GM12875 (cell line): ENCODE measurements around the gene ARHGAP32.
"Not testable (repeated sequence)": the region's sequence is repeated elsewhere in the genome, so short reads cannot be mapped to it uniquely, and the experiment has no call there.

Experiments
- H3K4me3 ChIP-seq: one replicate; pipeline ENCODE4 v1.5.1; 2011; ENCODE audit warnings: low read depth, low read length, control low read depth
- TF ChIP-seq, protein P1 (sequence below): IDR thresholded peaks from 2 replicates; pipeline ENCODE4 v1.5.1; 2011; ENCODE audit warnings: low read depth, mild to moderate bottlenecking, control low read depth, inconsistent platforms, low read length, moderate library complexity, borderline replicate concordance; ENCODE audit not compliant: insufficient read depth

Gene ARHGAP32

DNA sequence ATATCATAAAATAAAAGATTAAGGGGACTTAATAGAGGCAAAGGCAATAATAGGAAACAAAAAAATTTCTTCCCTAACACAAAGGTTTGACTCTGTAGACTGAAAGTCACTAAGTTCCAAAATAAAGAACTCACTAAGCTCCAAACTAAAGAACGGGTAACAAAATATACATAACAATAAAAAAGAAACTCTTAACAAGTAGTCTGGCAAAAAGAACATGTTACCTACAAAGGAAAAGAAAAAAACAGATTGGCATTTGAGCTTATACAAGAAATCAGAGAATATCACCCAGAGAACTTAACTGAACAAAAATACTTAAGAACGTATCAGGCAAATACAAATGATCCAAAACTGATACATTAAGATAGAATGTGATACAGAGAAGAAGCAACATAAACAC lies 7.5 kb downstream of the ARHGAP32 start:
- TF ChIP-seq, protein P1, sequence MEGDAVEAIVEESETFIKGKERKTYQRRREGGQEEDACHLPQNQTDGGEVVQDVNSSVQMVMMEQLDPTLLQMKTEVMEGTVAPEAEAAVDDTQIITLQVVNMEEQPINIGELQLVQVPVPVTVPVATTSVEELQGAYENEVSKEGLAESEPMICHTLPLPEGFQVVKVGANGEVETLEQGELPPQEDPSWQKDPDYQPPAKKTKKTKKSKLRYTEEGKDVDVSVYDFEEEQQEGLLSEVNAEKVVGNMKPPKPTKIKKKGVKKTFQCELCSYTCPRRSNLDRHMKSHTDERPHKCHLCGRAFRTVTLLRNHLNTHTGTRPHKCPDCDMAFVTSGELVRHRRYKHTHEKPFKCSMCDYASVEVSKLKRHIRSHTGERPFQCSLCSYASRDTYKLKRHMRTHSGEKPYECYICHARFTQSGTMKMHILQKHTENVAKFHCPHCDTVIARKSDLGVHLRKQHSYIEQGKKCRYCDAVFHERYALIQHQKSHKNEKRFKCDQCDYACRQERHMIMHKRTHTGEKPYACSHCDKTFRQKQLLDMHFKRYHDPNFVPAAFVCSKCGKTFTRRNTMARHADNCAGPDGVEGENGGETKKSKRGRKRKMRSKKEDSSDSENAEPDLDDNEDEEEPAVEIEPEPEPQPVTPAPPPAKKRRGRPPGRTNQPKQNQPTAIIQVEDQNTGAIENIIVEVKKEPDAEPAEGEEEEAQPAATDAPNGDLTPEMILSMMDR: no peak
- H3K4me3 ChIP-seq: no peak overlapping the region

DNA sequence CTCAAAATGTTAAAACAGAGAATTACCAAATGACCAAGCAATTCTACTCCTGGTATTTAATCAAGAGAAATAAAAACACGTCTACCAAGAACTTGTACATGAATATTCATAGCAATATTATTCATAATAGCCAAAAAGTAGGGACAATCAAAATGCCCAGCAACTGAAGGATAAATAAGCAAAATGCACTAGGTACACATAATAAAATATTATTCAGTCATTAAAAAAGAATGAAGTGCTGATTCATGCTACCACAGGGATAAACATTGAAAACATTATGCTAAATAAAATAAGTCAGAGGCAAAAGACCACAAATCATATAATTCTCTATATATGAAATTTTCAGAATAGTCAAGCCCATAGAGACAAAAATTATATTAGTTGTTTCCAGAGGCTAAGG lies 24.8 kb downstream of the ARHGAP32 start:
- H3K4me3 ChIP-seq: no peak overlapping the region
- TF ChIP-seq, protein P1: no peak

DNA sequence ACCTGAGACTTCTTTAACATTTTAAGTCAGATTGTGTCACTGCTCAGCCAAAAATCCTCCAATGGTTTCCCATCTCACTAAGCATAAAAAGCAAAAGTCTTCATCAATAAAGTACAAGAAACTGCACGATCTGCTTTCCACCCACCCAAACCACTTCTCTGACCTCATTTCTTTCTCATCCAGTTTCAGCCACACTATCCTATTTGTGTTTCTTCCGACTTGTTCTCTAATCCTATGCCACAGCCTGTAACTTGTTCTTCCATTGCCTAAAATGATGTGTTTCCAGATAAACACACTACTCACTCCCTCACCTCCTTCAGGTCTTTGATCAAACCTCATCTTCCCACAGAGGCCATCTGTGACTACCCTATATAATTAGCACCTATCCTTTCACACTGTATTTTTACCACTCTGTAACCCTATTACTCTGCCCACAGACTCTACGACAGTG lies 28.4 kb downstream of the ARHGAP32 start:
- no peak overlapping the region for H3K4me3 ChIP-seq
- TF ChIP-seq, protein P1: no peak

DNA sequence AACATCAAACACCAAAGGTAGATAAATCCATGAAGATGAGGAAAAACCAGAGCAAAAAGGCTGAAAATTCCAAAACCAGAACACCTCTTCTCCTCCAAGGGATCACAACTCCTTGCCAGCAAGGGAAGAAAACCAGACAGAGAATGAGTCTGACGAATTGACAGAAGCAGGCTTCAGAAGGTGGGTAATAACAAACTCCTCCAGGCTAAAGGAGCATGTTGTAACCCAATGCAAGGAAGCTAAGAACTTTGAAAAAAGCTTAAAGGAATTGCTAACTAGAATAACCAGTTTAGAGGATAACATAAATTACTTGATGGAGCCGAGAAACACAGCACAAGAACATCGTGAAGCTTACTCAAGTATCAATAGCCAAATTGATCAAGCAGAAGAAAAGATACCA lies 35.0 kb downstream of the ARHGAP32 start:
- H3K4me3 ChIP-seq: not testable (repeated sequence)

DNA sequence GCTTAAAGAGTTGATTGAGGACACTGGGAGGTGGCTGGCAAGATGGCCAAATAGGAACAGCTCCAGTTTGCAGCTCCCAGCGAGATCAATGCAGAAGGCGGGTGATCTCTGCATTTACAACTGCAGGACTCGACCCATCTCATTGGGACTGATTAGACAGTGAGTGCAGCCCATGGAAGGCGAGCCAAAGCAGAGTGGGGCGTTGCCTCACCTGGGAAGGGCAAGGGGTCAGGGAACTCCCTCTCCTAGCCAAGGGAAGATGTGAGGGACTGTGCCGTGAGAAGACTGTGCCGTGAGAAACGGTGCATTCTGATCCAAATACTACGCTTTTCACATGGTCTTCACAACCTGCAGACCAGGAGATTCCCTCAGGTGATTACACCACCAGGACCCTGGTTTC lies 36.4 kb downstream of the ARHGAP32 start:
- no peak overlapping the region for H3K4me3 ChIP-seq
- TF ChIP-seq, protein P1: no peak

DNA sequence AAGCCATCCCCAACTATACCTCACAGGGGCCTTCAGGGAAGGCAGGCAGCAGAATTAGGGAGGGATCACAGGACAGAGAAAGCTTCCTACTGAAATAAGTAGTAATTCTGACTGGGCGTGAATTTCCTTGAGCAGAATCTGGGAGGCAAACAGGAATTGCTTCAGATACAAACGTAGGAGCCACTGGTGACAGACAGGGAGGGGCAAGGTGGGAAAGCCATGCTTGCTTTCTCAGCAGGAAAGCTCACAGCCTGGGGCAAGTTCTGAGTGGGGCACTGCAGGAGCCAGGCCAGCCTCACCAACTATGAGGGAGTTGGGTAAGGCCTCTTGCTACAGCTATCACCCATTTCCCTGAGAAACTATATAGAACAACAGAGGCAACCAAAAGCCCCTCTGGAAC lies 43.6 kb downstream of the ARHGAP32 start:
- no peak overlapping the region for H3K4me3 ChIP-seq
- TF ChIP-seq, protein P1: no peak

DNA sequence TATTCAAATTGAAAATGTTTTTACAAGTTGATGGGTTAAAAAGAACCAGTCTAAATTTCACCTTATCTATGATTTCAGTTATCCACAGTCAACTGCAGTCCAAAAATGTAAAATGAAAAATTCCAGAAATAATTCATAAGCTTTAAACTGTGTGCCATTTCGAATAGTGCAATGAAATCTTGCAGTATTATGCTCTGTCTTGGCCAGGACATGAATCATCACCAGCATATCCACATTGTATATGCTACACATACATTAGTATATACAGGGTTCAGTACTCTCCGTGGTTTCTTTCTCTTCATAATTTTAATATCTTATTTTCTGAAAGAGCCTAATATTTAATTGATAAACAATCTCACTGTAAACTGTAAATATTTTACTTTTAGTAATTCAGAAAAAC lies 45.9 kb downstream of the ARHGAP32 start:
- no peak overlapping the region for H3K4me3 ChIP-seq
- TF ChIP-seq, protein P1: no peak

DNA sequence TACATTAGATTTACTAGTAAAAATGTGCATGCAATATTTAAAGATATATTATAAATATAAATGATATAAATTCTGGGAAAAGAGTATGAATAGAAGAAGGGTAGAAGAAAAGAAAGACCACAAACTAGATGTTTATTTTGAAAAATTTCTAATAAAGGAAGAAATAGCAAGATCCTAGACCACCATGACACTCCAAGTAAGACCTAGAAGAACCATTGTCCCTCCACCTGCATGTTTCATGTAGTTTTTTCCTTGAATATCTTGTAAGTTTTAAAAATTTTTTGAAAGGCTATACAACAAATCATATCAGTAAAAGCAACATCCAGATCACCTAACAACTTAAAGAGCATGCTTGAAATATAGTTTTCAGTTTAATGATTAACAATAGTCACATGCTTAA lies 46.8 kb downstream of the ARHGAP32 start:
- H3K4me3 ChIP-seq: no peak overlapping the region

More for the DNA sequence above, 46.8 kb downstream of the ARHGAP32 start:
- TF ChIP-seq, protein P1: no peak
